ENCODE measurements around the gene LINGO1.

The LINGO1 gene

GRCh38 chr15:77604973-77605372 is 27.7 kb downstream of the LINGO1 start:
- no peak for DNase-seq
- no peak overlapping the region for H3K27ac ChIP-seq

DNA sequence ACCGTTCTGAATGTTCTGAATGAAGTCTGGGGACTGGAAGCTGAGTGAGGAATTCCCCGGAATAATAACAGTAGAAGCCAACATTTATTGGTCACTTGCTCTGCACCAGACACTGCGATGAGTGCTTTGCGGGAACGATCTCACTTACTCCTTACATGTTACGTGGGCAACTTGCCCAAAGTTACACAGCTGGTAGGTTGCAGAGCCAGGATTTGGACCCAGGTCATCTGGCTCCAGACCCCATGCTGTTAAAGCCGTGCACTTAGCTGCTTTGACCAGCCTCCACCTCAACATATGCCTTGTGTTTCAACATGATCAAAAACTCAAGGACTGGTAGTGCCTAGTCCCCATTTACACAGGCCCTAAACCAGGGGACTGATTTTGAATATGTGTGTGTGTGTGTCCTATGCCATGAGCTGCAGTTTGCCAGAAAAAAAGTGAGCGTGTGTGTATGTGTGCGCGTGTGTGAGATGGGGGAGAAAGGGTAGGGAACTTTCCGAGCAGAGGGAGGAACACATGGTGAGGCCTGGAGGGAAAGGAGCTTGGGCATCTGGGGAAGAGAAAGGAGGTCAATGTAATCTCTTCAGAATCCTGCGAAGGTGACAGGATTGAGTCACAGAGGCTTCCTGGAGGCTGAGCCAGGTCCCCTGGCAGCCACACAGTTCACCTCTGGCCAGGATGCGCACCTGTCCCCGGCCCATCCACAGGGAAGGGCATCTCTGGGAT is 28.9 kb downstream of the LINGO1 start:
- Histone ChIP-seq H3K4me1 (peaks cover 0 to 27% (median 21%) of the 10 kb centered on the region in 4 donors), H3K9me3 (no peaks in the 10 kb centered on the region), H3K36me3 (no peaks in the 10 kb centered on the region), H3K27me3 (no peaks in the 10 kb centered on the region), H3K27ac (no peak overlapping the region), H3K4me3 (no peak overlapping the region)
- intact Hi-C loops (cut with DNase I; ENCODE audit: low total_unique reads): no loop called here
- no peak for TF ChIP-seq CTCF (IDR thresholded peaks at IDR 0.05)
- no peak for DNase-seq

More at GRCh38 chr15:77604973-77605372, 27.7 kb downstream of the LINGO1 start:
- Histone ChIP-seq H3K4me3 (no peak overlapping the region), H3K4me1 (peaks cover 0 to 39% (median 24%) of the 10 kb centered on the region in 4 donors), H3K9me3 (no peaks in the 10 kb centered on the region), H3K36me3 (no peaks in the 10 kb centered on the region), H3K27me3 (no peaks in the 10 kb centered on the region)
- TF ChIP-seq CTCF (IDR thresholded peaks at IDR 0.05): no peak
- intact Hi-C loops (cut with DNase I; ENCODE audit: low total_unique reads): no loop called here

DNA sequence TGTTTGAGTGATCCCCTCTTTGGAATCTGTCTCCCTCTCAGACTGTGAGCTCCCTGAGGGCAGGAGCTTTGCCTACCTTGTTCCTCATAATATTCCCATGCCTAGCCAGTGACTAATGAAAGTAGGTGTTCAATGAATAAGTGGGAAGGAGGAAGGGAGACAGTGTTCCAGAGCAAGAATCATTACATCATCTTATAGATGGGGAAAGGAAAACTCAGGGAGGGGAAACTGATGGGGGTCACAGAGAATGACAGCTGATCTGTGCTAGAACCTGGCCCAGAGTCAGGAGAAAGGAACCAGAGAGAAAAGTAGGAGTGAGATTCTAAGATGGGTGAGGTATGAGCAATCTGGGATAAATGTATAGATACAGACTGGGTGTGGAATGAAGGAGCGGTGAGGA is 29.9 kb downstream of the LINGO1 start:
- H3K4me1 ChIP-seq: peaks cover 0 to 18% (median 16%) of the 10 kb centered on the region in 4 donors
- intact Hi-C loops (cut with DNase I; ENCODE audit: low total_unique reads): no loop called here
- no peak for TF ChIP-seq CTCF (IDR thresholded peaks at IDR 0.05)
- H3K36me3 ChIP-seq: no peaks in the 10 kb centered on the region
- H3K27me3 ChIP-seq: no peaks in the 10 kb centered on the region
- no peaks in the 10 kb centered on the region for H3K9me3 ChIP-seq
- no peak for DNase-seq
- no peak overlapping the region for H3K4me3 ChIP-seq
- no peak overlapping the region for H3K27ac ChIP-seq

- no peaks in the 10 kb centered on the region for H3K27me3 ChIP-seq
- no peaks in the 10 kb centered on the region for H3K36me3 ChIP-seq
- H3K4me1 ChIP-seq: no peaks in the 10 kb centered on the region
- TF ChIP-seq CTCF (IDR thresholded peaks at IDR 0.05): no peak
- no peak overlapping the region for H3K27ac ChIP-seq
- no peak overlapping the region for H3K4me3 ChIP-seq
- intact Hi-C loops (cut with DNase I; ENCODE audit: low total_unique reads): no loop called here
- no peak for DNase-seq
- no peaks in the 10 kb centered on the region for H3K9me3 ChIP-seq
Measured at GRCh38 chr15:77599899-77600298, 32.8 kb downstream of the LINGO1 start.

DNA sequence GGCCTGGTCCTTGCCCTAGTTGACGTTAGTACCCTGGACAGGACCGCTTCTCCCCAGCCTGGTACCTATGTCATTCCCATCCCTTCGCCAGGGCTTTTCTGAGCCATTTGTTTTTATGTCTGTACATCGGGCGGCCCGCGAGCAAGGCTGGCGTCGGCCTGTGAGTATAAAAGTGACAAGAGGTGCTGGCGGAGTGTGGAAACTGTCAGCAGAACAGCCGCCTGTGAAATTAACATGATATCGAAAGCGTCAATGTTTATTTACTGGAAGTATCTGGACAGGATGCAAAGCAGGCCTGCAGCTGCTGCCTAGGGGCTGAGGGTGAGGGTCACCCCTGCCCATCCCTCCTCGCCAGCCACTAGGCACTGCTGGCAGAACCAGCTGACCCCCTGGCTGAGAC is 33.4 kb downstream of the LINGO1 start:
- TF ChIP-seq CTCF (IDR thresholded peaks at IDR 0.05): no peak
- Histone ChIP-seq H3K4me3 (no peak overlapping the region), H3K4me1 (no peaks in the 10 kb centered on the region), H3K27me3 (no peaks in the 10 kb centered on the region), H3K36me3 (no peaks in the 10 kb centered on the region), H3K9me3 (no peaks in the 10 kb centered on the region), H3K27ac (no peak overlapping the region)
- no peak for DNase-seq
- intact Hi-C loops (cut with DNase I; ENCODE audit: low total_unique reads): no loop called here
